Right forelimb (tissue), 1 donor: ENCODE results near the gene DQX1.
A peak's percentile ranks its signal among the peaks of the same experiment; 100 is the strongest.

ENCODE experiments used
- DNase-seq: peaks from one replicate; pipeline ENCODE4 v3.0.0-alpha.2; 2018

The DQX1 gene

GRCh38 chr2:74507926-74508520 is 18.0 kb downstream of the DQX1 start:
- DNase-seq: peak; percentile 67

- peak; percentile 99 for DNase-seq
Measured at GRCh38 chr2:74507145-74507925, 18.7 kb downstream of the DQX1 start, which contains the start of gene PCGF1. Gene PCGF1, minus strand, starts transcription at chr2:74507695. Its CDS starts 27 bp downstream, at chr2:74507668.

- no peak for DNase-seq
Measured at GRCh38 chr2:74505448-74506246, 20.4 kb downstream of the DQX1 start.

- DNase-seq: no peak
Measured at GRCh38 chr2:74504591-74504990, 21.4 kb downstream of the DQX1 start.

GRCh38 chr2:74503506-74504475 is 22.2 kb downstream of the DQX1 start:
- peak; percentile 49 for DNase-seq

GRCh38 chr2:74502720-74503505 is 23.1 kb downstream of the DQX1 start:
- peak; percentile 80 for DNase-seq

GRCh38 chr2:74502147-74502719 is 23.8 kb downstream of the DQX1 start:
- DNase-seq: no peak

GRCh38 chr2:74501335-74502071 is 24.5 kb downstream of the DQX1 start:
- peak; percentile 48 for DNase-seq

GRCh38 chr2:74500578-74500946 is 25.5 kb downstream of the DQX1 start:
- DNase-seq: no peak

GRCh38 chr2:74499940-74500577 is 26.0 kb downstream of the DQX1 start:
- DNase-seq: no peak

GRCh38 chr2:74499267-74499939 is 26.6 kb downstream of the DQX1 start, which contains the start of gene LBX2:
Gene LBX2, minus strand, starts transcription at chr2:74499603. Its CDS starts 66 bp downstream, at chr2:74499537.
- DNase-seq: peak; percentile 67

GRCh38 chr2:74498500-74499266 is 27.3 kb downstream of the DQX1 start:
- peak; percentile 58 for DNase-seq

- peak; percentile 53 for DNase-seq
Measured at GRCh38 chr2:74497777-74498499, 28.1 kb downstream of the DQX1 start.

GRCh38 chr2:74496997-74497776 is 28.8 kb downstream of the DQX1 start:
- DNase-seq: peak; percentile 56

- no peak for DNase-seq
Measured at GRCh38 chr2:74495440-74495839, 30.6 kb downstream of the DQX1 start.

- DNase-seq: no peak
Measured at GRCh38 chr2:74493546-74493945, 32.5 kb downstream of the DQX1 start.
